Kidney (tissue), 14 donors: ENCODE results near the gene THADA. TPM values are rescaled to one million over a fixed set of nuclear protein-coding genes. Genes with fewer than 3 reads are reported as not detected.

ENCODE experiments used
- DNase-seq, 5 donors: peaks; one replicate each; pipeline ENCODE4 v3.0.0-alpha.2; 2013 to 2020
- FAIRE-seq: peaks from 2 replicates; lab custom pipeline; 2012; peaks lifted over from hg19 to GRCh38; lab: Jason Lieb, UNC
- H3K27ac ChIP-seq, 2 donors: one replicate each; pipeline ENCODE4 v1.7.0; 2013; ENCODE audit warnings: low read depth in 2 of 2, low read length in 2 of 2, inconsistent platforms in 1 of 2
- H3K27me3 ChIP-seq: one replicate; pipeline ENCODE4 v1.7.1; 2013; ENCODE audit warnings: low read length, inconsistent platforms; ENCODE audit not compliant: control insufficient read depth, insufficient read depth
- H3K36me3 ChIP-seq, 3 donors: one replicate each; pipeline versions ENCODE4 v1.7.0 to v1.7.1; 2013; ENCODE audit warnings: low read length in 3 of 3, control low read depth in 1 of 3, inconsistent platforms in 1 of 3; ENCODE audit not compliant: insufficient read depth in 3 of 3, control insufficient read depth in 2 of 3
- H3K4me1 ChIP-seq, 3 donors: one replicate each; pipeline versions ENCODE4 v1.7.0 to v1.7.1; 2013; ENCODE audit warnings: low read length in 3 of 3, inconsistent platforms in 1 of 3, low read depth in 1 of 3; ENCODE audit not compliant: control insufficient read depth in 2 of 3, insufficient read depth in 2 of 3
- H3K4me3 ChIP-seq, 3 donors: one replicate each; pipeline versions ENCODE4 v1.7.0 to v1.8.1; 2013; ENCODE audit warnings: low read length in 3 of 3, control low read depth in 1 of 3, inconsistent platforms in 1 of 3
- H3K9ac ChIP-seq, 3 donors: one replicate each; pipeline versions ENCODE4 v1.7.0 to v1.7.1; 2013; ENCODE audit warnings: low read length in 3 of 3, control low read depth in 1 of 3, inconsistent platforms in 1 of 3
- H3K9me3 ChIP-seq, 3 donors: one replicate each; pipeline versions ENCODE4 v1.7.0 to v1.7.1; 2013; ENCODE audit warnings: low read length in 3 of 3, control low read depth in 1 of 3, inconsistent platforms in 1 of 3; ENCODE audit not compliant: control insufficient read depth in 2 of 3, insufficient read depth in 1 of 3
- intact Hi-C: fragments of 100-400 bp; cut with DNase I; formaldehyde crosslinking; loops from one replicate; pipeline ENCODE4 v1.11.1; 2022
- polyA plus RNA-seq: library from polyadenylated mRNA; stranded (reverse); fragments of 350-450 nt; fragmentation: Illumina TruSeq; extraction: RNeasy Lipid Tissue Mini Kit (QIAGEN cat#74804); gene quantifications from one replicate; pipeline ENCODE4 v1.2.3, GENCODE V29; 2014; ENCODE audit warnings: low read depth, low replicate concordance; ENCODE audit not compliant: insufficient read depth
- total RNA-seq: library from RNA; stranded (reverse); fragmentation: NEBNext Ultra II Directional; extraction: Animal tissue kit (Norgen Biotek cat#: 25700); gene quantifications from one replicate; pipeline ENCODE4 v1.2.1, GENCODE V29; 2021
- TF ChIP-seq, protein P1 (sequence below): IDR thresholded peaks from 3 replicates; pipeline ENCODE4 v1.5.1; 2012; ENCODE audit warnings: mild to moderate bottlenecking, moderate library complexity, borderline replicate concordance; ENCODE audit not compliant: insufficient read depth; ENCODE audit errors: extremely low read depth
- donor health status: control.
- donor health status: control.
- donor health status: control.
- donor health status: control.
- donor health status: control.
- donor health status: DM: yes; HTN: yes; CAD: no.
- donor health status: Normal renal cell carcinoma (clear cell type).

THADA gene
- total and polyA plus RNA-seq, 2 donors from 2014 or later, result 21.4 to 45.1 TPM

DNA sequence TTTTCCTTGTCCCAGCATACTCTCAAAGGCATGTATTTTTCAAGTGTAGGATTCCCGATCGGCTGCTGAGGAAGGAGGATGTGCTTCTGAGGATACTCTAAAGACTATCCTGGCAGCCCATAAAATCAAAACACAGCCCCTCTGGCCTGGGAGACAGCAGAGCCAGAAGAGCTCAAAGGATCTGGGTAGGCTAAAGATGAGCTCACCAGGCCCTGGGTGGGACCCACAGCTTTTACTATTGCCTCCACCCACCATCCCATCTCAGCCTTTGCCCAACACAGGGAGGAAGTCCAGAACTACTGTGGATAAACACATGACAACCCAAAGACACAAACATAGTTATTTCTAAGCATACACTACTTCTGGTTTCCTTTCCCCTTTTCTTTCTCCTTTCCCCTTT, 290.3 kb downstream of the THADA start:
- DNase-seq, result peak in 1 of 5 donors; percentile 43
- no peaks in the 10 kb centered on the region for H3K9me3 ChIP-seq
- intact Hi-C loops, result no loop called here
- no peaks in the 10 kb centered on the region for H3K36me3 ChIP-seq
- TF ChIP-seq, protein P1, sequence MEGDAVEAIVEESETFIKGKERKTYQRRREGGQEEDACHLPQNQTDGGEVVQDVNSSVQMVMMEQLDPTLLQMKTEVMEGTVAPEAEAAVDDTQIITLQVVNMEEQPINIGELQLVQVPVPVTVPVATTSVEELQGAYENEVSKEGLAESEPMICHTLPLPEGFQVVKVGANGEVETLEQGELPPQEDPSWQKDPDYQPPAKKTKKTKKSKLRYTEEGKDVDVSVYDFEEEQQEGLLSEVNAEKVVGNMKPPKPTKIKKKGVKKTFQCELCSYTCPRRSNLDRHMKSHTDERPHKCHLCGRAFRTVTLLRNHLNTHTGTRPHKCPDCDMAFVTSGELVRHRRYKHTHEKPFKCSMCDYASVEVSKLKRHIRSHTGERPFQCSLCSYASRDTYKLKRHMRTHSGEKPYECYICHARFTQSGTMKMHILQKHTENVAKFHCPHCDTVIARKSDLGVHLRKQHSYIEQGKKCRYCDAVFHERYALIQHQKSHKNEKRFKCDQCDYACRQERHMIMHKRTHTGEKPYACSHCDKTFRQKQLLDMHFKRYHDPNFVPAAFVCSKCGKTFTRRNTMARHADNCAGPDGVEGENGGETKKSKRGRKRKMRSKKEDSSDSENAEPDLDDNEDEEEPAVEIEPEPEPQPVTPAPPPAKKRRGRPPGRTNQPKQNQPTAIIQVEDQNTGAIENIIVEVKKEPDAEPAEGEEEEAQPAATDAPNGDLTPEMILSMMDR, result no peak
- peaks cover 2 to 6% (median 4%) of the 10 kb centered on the region in 3 donors for H3K4me1 ChIP-seq
- H3K4me3 ChIP-seq, result no peak overlapping the region
- H3K27ac ChIP-seq, result peak overlapping the region; percentile 50 to 77
- no peak overlapping the region for H3K9ac ChIP-seq
- FAIRE-seq, result no peak
- no peaks in the 10 kb centered on the region for H3K27me3 ChIP-seq

DNA sequence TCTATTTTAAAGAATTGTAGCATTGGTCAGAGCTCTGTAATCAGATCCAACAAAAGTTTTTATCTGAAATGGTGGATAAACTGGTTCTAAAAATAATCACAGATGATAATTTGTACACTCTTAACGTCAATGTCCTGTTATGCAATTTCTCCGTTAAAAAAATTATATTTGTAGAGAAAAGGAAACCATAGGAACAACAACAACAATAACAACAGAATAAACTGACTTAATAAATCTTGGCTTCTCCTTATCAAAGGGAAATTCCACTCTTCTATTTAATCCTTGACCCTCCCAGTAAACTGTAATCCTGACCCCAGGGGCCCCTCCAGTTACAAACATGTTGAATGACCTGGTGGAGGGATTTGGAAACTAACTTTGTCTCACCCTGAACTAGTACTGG, 290.8 kb downstream of the THADA start:
- TF ChIP-seq, protein P1, result no peak
- H3K9me3 ChIP-seq, result no peaks in the 10 kb centered on the region
- H3K36me3 ChIP-seq, result no peaks in the 10 kb centered on the region
- peak in 2 of 5 donors; percentile 34 to 82 for DNase-seq
- H3K27me3 ChIP-seq, result no peaks in the 10 kb centered on the region
- peak overlapping the region; percentile 50 to 77 for H3K27ac ChIP-seq
- H3K4me3 ChIP-seq, result no peak overlapping the region
- intact Hi-C loops, result no loop called here
- peak; percentile 65 for FAIRE-seq
- H3K4me1 ChIP-seq, result peaks cover 2 to 9% (median 4%) of the 10 kb centered on the region in 3 donors
- H3K9ac ChIP-seq, result no peak overlapping the region

- TF ChIP-seq, protein P1, result no peak
- peak overlapping the region; percentile 26 to 47 for H3K27ac ChIP-seq
- no peaks in the 10 kb centered on the region for H3K27me3 ChIP-seq
- FAIRE-seq (no peak), DNase-seq (no peak)
- H3K9ac ChIP-seq, result no peak overlapping the region
- H3K9me3 ChIP-seq, result no peaks in the 10 kb centered on the region
- no peak overlapping the region for H3K4me3 ChIP-seq
- H3K4me1 ChIP-seq, result peaks cover 2 to 9% (median 5%) of the 10 kb centered on the region in 3 donors
- H3K36me3 ChIP-seq, result no peaks in the 10 kb centered on the region
- intact Hi-C loops, result no loop called here
Observed at GRCh38 chr2:43303889-43304288, 291.9 kb downstream of the THADA start.

GRCh38 chr2:43302961-43303494, 292.8 kb downstream of the THADA start:
- H3K27me3 ChIP-seq, result no peaks in the 10 kb centered on the region
- no peaks in the 10 kb centered on the region for H3K36me3 ChIP-seq
- H3K4me1 ChIP-seq, result peaks cover 2 to 9% (median 9%) of the 10 kb centered on the region in 3 donors
- no peak for FAIRE-seq
- H3K9me3 ChIP-seq, result no peaks in the 10 kb centered on the region
- no peak overlapping the region for H3K27ac ChIP-seq
- H3K9ac ChIP-seq, result no peak overlapping the region
- intact Hi-C loops, result no loop called here
- TF ChIP-seq, protein P1, result no peak
- no peak for DNase-seq
- H3K4me3 ChIP-seq, result no peak overlapping the region
